Measurements from ENCODE around the gene KCTD7.
"Not testable (repeated sequence)": the region's sequence is repeated elsewhere in the genome, so short reads cannot be mapped to it uniquely, and the experiment has no call there.

KCTD7 gene

DNA sequence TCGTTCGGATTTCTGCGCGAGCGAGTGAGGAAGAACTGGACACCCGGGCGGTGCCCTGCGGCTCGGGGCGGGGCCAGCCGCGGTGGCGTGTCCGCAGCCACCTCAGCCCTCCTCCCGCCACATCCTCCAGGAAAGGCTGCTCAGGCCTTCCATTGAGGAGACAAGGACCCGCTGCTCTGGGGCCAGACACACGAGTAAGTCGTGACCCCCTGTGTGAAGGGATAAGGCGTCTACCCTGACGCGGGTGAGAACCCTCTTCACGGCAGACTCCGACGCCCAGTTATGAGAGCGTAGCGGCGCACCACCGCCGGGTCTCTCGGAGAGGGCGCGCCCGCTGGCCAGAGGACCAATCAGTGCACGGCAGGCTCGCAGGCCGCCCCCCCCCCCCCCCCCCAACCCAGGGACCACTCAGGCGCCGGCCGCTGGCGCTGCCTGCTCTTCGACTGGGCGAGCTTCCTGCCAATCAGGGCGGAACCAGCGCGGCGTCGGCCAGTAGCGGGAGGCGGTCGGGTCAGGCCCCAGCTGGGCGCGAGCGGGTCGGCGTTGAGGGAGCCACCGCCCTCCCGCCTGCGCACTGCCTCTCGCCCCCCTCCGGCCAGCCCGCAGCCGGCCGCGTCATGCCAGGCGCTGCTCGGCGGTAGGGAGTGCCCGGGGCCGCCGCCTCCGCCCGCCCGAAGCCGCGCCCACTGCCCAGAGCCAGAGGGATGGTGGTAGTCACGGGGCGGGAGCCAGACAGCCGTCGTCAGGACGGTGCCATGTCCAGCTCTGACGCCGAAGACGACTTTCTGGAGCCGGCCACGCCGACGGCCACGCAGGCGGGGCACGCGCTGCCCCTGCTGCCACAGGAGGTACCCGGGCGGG lies at the start of gene KCTD7:
TSS of gene KCTD7 (plus strand) at position 521 of the 861 bp plus-strand sequence. CDS start at position 705, 184 bp downstream.
- peak; percentile 97 for DNase-seq (ENCODE audit: low spot score)

DNA sequence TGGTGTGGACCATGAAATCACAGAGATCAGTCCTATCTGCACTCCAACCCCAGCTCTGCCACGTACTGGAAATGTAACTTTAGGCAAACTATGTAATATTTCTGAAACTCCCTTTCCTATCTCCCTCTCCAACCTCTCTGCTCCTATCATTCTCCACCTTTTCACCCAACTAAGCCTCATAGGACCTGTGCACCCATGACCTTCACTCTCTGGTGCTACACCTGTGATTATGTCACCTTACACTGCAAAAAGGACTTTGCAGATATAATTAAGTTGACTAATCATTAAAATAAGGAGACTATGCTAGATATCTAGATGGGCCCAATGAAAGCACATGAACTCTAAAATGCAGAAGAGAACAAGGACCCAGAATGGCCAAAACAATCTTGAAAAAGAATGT lies 48.3 kb upstream of the KCTD7 start:
- DNase-seq (ENCODE audit: low spot score), result not testable (repeated sequence)

GRCh38 chr7:66582816-66583489 lies 45.7 kb upstream of the KCTD7 start:
- not testable (repeated sequence) for DNase-seq (ENCODE audit: low spot score)

- no peak for DNase-seq (ENCODE audit: low spot score)
Measured at GRCh38 chr7:66583490-66584110, 45.1 kb upstream of the KCTD7 start.

- DNase-seq (ENCODE audit: low spot score), result no peak
Measured at GRCh38 chr7:66586181-66586580, 42.5 kb upstream of the KCTD7 start.

- DNase-seq (ENCODE audit: low spot score), result not testable (repeated sequence)
Measured at GRCh38 chr7:66588226-66588625, 40.5 kb upstream of the KCTD7 start.

DNA sequence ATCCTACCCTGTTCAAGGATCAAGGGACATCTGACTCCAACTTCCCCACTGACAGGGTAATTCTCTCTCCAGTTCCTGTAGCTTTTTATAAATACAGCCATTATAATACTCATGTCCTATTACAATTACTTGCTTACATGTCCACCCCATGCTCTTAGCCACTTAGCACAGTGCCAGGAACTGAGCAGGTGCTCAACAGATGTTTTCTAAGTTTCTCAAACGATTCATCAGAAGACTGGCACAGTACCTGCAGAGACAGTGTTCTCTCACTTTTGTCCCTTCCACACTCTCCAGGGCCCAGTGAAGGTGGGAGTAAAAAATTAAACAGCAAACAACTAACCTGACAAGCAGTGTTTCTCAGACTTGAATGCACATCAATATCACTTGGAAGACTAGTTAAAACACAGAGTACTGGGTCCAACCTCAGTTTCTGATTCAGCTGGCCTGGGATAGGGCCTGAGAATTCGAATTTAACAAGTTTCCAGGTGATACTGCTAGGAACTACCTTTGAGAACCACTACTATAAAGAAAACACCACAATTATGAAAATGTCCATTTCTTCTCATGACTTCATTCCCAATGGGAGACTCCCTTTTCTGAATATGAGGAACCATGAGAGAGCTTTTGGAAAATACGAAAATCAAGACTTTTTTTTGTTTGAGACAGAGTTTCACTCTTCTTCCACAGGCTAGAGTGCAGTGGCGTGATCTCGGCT lies 39.7 kb upstream of the KCTD7 start:
- not testable (repeated sequence) for DNase-seq (ENCODE audit: low spot score)

- not testable (repeated sequence) for DNase-seq (ENCODE audit: low spot score)
Measured at GRCh38 chr7:66590302-66591057, 38.2 kb upstream of the KCTD7 start.

DNA sequence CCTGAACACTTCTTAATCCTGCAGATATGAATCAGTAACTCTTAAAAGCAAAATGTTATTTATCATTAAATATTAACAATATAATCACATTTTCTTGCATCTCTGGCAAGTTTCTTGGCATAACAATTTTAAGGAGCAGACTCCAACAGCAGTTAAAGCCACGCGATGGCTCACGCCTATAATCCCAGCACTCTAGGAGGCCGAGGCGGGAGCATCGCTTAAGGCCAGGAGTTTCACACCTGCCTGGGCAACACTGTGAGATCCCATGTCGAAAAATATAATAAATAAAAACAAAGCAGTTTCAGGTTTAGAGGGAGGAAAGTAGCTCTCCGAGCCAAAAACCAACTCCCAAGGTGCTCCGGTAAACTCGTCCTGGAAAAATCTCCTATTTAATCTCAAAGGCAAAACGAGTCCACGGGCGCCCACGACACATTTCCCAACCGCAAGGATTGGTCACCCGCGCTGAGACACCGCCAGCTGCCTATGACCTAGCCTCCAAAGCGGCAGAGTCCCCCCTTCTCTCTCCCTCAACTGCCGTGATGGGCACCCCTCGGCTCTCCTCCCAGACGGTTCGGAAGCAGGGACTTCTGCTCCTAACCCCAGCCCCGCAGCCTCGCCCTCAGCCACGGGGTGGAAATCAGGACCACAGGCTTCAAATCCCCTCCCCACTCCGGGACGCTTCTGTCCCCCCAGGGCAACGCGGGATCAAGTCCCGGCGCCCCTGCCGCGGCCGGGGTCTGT lies 37.5 kb upstream of the KCTD7 start:
- not testable (repeated sequence) for DNase-seq (ENCODE audit: low spot score)

GRCh38 chr7:66591799-66592596 lies 36.7 kb upstream of the KCTD7 start:
- DNase-seq (ENCODE audit: low spot score), result peak; percentile 89

DNA sequence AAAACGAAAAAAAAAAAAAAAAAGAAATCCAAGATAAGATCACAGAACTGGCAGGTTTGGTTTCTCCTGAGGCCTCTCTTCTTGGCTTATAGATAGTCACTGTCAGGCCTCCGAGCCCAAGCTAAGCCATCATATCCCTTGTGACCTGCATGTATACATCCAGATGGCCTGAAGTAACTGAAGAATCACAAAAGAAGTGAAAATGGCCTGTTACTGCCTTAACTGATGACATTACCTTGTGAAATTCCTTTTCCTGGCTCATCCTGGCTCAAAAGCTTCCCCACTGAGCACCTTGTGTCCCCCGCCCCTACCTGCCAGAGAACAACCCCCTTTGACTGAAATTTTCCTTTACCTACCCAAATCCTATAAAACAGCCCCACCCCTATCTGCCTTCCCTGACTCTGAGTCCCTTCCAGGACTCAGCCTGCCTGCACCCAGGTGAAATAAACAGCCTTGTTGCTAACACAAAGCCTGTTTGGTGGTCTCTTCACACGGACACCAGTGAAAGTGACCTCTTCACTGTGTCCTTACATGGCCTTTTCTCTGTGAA lies 36.0 kb upstream of the KCTD7 start:
- DNase-seq (ENCODE audit: low spot score), result not testable (repeated sequence)

DNA sequence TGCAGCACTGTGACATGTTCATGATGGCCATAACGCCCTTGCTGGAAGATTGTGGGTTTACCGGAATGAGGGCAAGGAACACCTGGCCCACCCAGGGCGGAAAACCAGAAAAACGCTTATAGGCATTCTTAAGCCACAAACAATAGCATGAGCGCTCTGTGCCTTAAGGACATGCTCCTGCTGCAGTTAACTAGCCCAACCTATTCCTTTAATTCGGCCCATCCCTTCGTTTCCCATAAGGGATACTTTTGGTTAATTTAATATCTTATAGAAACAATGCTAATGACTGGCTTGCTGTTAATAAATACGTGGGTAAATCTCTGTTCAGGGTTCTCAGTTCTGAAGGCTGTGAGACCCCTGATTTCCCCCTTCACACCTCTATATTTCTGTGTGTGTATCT lies 34.6 kb upstream of the KCTD7 start:
- not testable (repeated sequence) for DNase-seq (ENCODE audit: low spot score)

- DNase-seq (ENCODE audit: low spot score), result no peak
Measured at GRCh38 chr7:66597461-66597860, 31.2 kb upstream of the KCTD7 start.

- no peak for DNase-seq (ENCODE audit: low spot score)
Measured at GRCh38 chr7:66602159-66602558, 26.5 kb upstream of the KCTD7 start.

- no peak for DNase-seq (ENCODE audit: low spot score)
Measured at GRCh38 chr7:66604198-66604597, 24.5 kb upstream of the KCTD7 start.

DNA sequence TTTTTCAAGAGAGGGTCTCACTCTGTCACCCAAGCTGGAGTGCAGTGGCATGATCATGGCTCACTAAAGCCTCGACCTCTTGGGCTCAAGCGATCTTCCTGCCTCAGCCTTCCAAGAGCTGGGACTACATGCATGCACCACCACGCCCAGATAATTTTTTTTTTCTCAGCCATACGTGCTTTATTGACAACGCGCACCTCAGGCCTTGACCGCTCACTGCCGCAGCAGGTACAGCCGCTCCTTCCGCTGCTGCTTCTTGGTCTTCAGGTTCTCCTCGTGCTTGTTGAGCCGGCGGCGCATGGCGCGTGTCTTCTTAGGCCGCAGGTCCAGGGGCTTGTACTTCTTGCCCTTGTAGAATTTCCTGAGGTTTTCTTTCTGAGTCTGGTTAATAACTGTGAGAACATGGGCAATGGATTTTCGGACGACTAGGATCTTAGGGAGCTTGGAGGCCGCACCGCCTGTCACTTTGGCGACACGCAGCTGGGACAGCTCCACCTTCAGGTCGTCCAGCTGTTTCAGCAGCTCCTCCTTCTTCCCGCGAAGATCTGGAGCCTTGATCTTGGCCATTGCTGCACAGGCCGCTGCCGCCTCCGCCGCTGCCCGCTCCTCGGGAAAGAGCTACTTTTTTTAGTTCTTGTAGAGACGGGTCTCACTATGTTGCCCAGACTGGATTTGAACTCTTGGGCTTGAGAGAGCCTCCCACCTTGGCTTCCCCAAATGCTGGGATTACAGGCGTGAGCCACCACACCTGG lies 22.0 kb upstream of the KCTD7 start:
- DNase-seq (ENCODE audit: low spot score), result not testable (repeated sequence)

GRCh38 chr7:66609176-66609575 lies 19.5 kb upstream of the KCTD7 start:
- DNase-seq (ENCODE audit: low spot score), result no peak

DNA sequence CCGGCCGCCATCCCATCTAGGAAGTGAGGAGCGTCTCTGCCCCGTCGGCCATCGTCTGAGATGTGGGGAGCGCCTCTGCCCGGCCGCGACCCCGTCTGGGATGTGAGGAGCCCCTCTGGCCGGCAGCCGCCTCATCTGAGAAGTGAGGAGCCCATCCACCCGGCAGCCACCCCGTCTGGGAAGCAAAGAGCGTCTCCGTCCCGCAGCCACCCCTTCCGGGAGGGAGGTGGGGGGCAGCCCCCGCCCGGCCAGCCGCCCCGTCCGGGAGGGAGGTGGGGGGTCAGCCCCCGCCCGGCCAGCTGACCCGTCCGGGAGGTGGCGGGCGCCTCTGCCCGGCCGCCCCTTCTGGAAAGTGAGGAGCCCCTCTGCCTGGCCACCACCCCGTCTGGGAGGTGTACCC lies 14.1 kb upstream of the KCTD7 start:
- DNase-seq (ENCODE audit: low spot score), result not testable (repeated sequence)

GRCh38 chr7:66615699-66616098 lies 13.0 kb upstream of the KCTD7 start:
- no peak for DNase-seq (ENCODE audit: low spot score)

Measured in CD4-positive, alpha-beta T cell treated with Interleukin-2 at 100 ng/mL for 4 hours (primary cell).